A673 (cell line): ENCODE measurements around the gene EYS. TPM values are rescaled to one million over a fixed set of nuclear protein-coding genes. Genes with fewer than 3 reads are reported as not detected.

Source experiments
- BruUV-seq: library from RNA; stranded (reverse); fragments of 400-500 nt; replicated peaks from 2 replicates; lab custom pipeline; 2021; lab: Mats Ljungman, UMichigan
- CTCF ChIA-PET: fragments of 300-600 bp; sonication (Branson Sonifier 250); formaldehyde crosslinking; loops from one replicate; lab custom pipeline; 2022; ENCODE audit warnings: antibody characterized with exemption; lab: Charles Lee
- POLR2A ChIA-PET: fragments of 300-600 bp; sonication (Branson Sonifier 250); formaldehyde crosslinking; loops from one replicate; lab custom pipeline; 2022; ENCODE audit warnings: antibody characterized with exemption; ENCODE audit not compliant: low non-redundant PET; lab: Charles Lee
- DNase-seq: peaks from one replicate; pipeline ENCODE4 v3.0.0-alpha.2; 2015; ENCODE audit warnings: low spot score
- H3K27ac ChIP-seq: fragments of 200-600 bp; sonication (generic); 2 replicates; pipeline ENCODE4 v1.5.1; 2016; ENCODE audit warnings: mixed run types, low read depth, mild to moderate bottlenecking, mixed read lengths, antibody characterized with exemption, low read length; ENCODE audit not compliant: poor library complexity, severe bottlenecking
- H3K27me3 ChIP-seq: fragments of 200-600 bp; sonication (generic); replicated peaks from 2 replicates; pipeline ENCODE4 v1.6.1; 2017; ENCODE audit warnings: mixed run types, low read depth, mild to moderate bottlenecking, mixed read lengths, antibody characterized with exemption, low read length; ENCODE audit not compliant: insufficient read depth, poor library complexity
- H3K36me3 ChIP-seq: fragments of 200-600 bp; sonication (generic); 2 replicates; pipeline ENCODE4 v1.6.1; 2016; ENCODE audit warnings: mixed run types, mild to moderate bottlenecking, mixed read lengths, antibody characterized with exemption, low read length; ENCODE audit not compliant: insufficient read depth, poor library complexity, severe bottlenecking
- H3K4me1 ChIP-seq: fragments of 200-600 bp; sonication (generic); 2 replicates; pipeline ENCODE4 v1.6.1; 2017; ENCODE audit warnings: mixed run types, mild to moderate bottlenecking, mixed read lengths, antibody characterized with exemption, low read length; ENCODE audit not compliant: insufficient read depth, poor library complexity, severe bottlenecking
- H3K4me3 ChIP-seq: fragments of 200-600 bp; sonication (generic); 2 replicates; pipeline ENCODE4 v1.5.1; 2016; ENCODE audit warnings: low read depth, mixed run types, mild to moderate bottlenecking, mixed read lengths, low read length; ENCODE audit not compliant: poor library complexity, severe bottlenecking
- H3K9me3 ChIP-seq: fragments of 200-600 bp; sonication (generic); 2 replicates; pipeline ENCODE4 v1.6.1; 2016; ENCODE audit warnings: mixed run types, low read depth, mild to moderate bottlenecking, mixed read lengths, antibody characterized with exemption, low read length; ENCODE audit not compliant: poor library complexity, severe bottlenecking
- CTCF ChIP-seq: fragments of 300-800, 200-600 bp; sonication (generic); conservative IDR thresholded peaks from 2 replicates; pipeline ENCODE4 v1.5.1; 2017; ENCODE audit warnings: low read depth, mild to moderate bottlenecking, antibody characterized with exemption, low read length, moderate library complexity, mixed read lengths
- EZH2 ChIP-seq: fragments of 200-600 bp; sonication (generic); IDR thresholded peaks from 2 replicates; pipeline ENCODE4 v1.6.1; 2017; ENCODE audit warnings: borderline replicate concordance, low read depth, mild to moderate bottlenecking, mixed read lengths, antibody characterized with exemption, low read length; ENCODE audit not compliant: poor library complexity, severe bottlenecking
- intact Hi-C: fragments of 100-400 bp; cut with micrococcal nuclease; formaldehyde crosslinking; loops from one replicate; pipeline ENCODE4 v1.10.0; 2022; ENCODE audit not compliant: unreplicated experiment
- total RNA-seq: library from RNA; stranded (reverse); gene quantifications from 2 replicates; pipeline ENCODE4 v1.2.3, GENCODE V29; 2021

EYS gene
- total RNA-seq, 1 experiment from 2014 or later = 0.47 TPM

DNA sequence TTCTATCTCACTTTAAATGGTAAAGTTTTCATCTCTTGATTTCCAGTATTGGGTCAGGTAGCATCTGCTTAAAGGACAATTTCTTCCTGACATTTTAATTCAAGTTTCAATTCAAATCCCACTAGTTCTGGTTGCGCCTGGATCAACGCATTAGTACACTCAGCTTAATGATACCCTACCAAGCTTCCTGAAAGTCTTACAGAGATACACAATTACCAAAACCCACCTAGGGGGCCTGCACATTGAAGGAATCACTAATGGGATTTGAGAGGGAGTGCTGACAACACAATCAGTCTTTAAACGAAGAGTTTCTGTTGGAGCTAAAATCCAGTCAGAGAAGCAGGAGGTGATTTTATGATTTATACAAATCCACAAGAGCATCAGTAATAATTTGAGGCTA lies 1778.4 kb downstream of the EYS start:
- no TSS peak for BruUV-seq
- H3K9me3 ChIP-seq = no peaks in the 10 kb centered on the region
- H3K4me1 ChIP-seq = peaks cover 12% of the 10 kb centered on the region
- no peak overlapping the region for H3K27ac ChIP-seq
- TF ChIP-seq EZH2 (no peak), CTCF (no peak)
- no peaks in the 10 kb centered on the region for H3K36me3 ChIP-seq
- H3K27me3 ChIP-seq = no peaks in the 10 kb centered on the region
- no peak overlapping the region for H3K4me3 ChIP-seq
- CTCF ChIA-PET = no interaction called here
- POLR2A ChIA-PET = interaction anchor here (0.6 kb wide), 1 partner anchor 46 kb away, joined by 3 read pairs; no protein-coding TSS in a partner anchor
- intact Hi-C loops = no loop called here
- peak; percentile 57 for DNase-seq

DNA sequence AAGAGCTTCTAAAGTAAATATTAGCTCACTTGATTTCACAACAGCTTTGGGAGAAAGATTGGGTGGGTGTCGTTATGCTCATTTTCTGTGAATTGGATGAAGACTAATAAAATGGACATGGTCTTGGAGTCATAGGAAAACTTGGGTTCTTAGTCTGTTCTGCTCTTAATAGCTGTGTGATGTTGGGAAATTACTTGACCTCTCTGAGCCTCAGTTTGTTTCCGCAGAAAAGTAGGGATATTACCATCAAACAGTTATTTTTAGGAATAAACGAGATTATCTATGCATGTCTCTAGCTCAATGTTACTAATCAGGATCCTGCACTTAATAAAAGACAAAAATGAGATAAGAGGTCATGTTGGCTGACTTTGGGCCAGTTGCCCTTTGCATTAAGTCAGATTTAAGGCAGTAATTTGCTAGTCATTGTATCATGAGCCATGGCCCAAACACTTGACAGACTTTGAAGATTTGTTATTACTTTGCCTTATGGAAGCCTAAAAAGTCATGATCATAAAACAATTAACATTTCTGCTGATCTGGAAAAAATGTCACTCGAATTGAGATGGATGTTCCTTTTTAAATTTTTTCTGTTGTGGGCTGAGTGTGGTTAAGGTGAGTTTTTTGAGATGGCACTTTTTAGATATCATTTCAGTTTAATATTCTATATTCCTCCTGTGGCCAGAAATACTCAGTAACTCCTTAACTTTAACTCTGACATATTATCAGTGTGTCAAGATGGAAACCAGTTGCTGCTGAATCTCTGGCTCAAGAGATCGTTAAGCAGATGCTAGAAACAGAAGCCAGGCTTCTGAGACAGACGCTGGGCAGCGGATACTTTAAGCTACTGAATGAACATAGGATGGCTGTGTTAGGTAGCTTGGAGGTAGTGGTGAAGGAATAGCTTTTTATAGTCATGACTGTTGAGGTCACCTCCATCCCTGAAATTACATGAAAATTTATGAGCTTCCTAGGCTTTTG lies 1779.8 kb downstream of the EYS start:
- Histone ChIP-seq H3K4me1 (peaks cover 12% of the 10 kb centered on the region), H3K27me3 (no peaks in the 10 kb centered on the region), H3K4me3 (no peak overlapping the region), H3K36me3 (no peaks in the 10 kb centered on the region), H3K27ac (no peak overlapping the region), H3K9me3 (no peaks in the 10 kb centered on the region)
- ChIA-PET CTCF (no interaction called here), POLR2A (no interaction called here)
- intact Hi-C loops = no loop called here
- no TSS peak for BruUV-seq
- TF ChIP-seq CTCF (no peak), EZH2 (no peak)
- no peak for DNase-seq

DNA sequence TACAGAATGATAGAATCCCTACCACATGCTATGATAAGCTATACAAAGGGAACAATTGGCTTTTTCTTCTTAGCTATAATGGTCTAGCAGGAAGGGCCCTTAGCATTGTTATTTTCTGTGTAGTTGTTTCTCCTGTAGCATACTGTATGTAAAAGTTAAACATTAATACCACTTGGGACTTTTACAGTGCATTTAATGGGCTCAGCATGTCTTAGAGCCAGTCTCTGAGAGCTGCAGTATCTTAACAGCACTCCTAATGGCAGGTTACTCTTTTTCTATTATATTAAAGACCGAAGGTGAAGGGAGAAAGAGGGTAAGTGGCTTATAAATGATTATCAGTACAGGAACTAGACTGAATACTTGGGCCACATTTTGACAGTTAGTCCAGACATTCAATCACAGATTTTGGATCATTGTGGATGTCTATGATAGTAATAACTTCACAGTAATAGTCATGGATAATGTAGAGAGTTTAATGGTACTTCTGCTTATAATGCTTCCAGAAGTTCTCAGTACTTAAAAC lies 1780.7 kb downstream of the EYS start:
- no TSS peak for BruUV-seq
- peaks cover 12% of the 10 kb centered on the region for H3K4me1 ChIP-seq
- no peaks in the 10 kb centered on the region for H3K36me3 ChIP-seq
- H3K27me3 ChIP-seq = no peaks in the 10 kb centered on the region
- intact Hi-C loops = no loop called here
- H3K27ac ChIP-seq = no peak overlapping the region
- CTCF ChIA-PET = no interaction called here
- no peaks in the 10 kb centered on the region for H3K9me3 ChIP-seq
- DNase-seq = no peak
- H3K4me3 ChIP-seq = no peak overlapping the region
- POLR2A ChIA-PET = no interaction called here
- TF ChIP-seq EZH2 = no peak
- TF ChIP-seq CTCF = no peak
